Stimulated activated CD4-positive, alpha-beta T cell treated with anti-CD3 and anti-CD28 coated beads, Interleukin-4, amount 100 ng/mL, for 48 hours (primary cell): Measurements from ENCODE around the gene ZBTB17.

Source experiments
- DNase-seq, 2 donors: peaks; one replicate each; pipeline ENCODE4 v3.0.0-alpha.2; 2020; ENCODE audit warnings: low read depth in 2 of 2

Gene ZBTB17

GRCh38 chr1:15960808-15961207 is 15.1 kb downstream of the ZBTB17 start:
- DNase-seq: no peak

- DNase-seq: no peak
Measured at GRCh38 chr1:15959827-15960446, 16.0 kb downstream of the ZBTB17 start.

- no peak for DNase-seq
Measured at GRCh38 chr1:15959424-15959823, 16.5 kb downstream of the ZBTB17 start.

- DNase-seq: no peak
Measured at GRCh38 chr1:15958793-15959192, 17.1 kb downstream of the ZBTB17 start.

GRCh38 chr1:15958111-15958510 is 17.8 kb downstream of the ZBTB17 start:
- no peak for DNase-seq

- no peak for DNase-seq
Measured at GRCh38 chr1:15957221-15958095, 18.4 kb downstream of the ZBTB17 start.

- no peak for DNase-seq
Measured at GRCh38 chr1:15956150-15956549, 19.8 kb downstream of the ZBTB17 start.

GRCh38 chr1:15955552-15955951 is 20.3 kb downstream of the ZBTB17 start:
- DNase-seq: no peak

- DNase-seq: no peak
Measured at GRCh38 chr1:15954316-15954715, 21.6 kb downstream of the ZBTB17 start.

- DNase-seq: no peak
Measured at GRCh38 chr1:15953791-15954241, 22.1 kb downstream of the ZBTB17 start.

GRCh38 chr1:15953294-15953771 is 22.6 kb downstream of the ZBTB17 start:
- no peak for DNase-seq

GRCh38 chr1:15952317-15953258 is 23.3 kb downstream of the ZBTB17 start:
- DNase-seq: peak in 1 of 2 donors; percentile 42

GRCh38 chr1:15951341-15952153 is 24.4 kb downstream of the ZBTB17 start:
- peak; percentile 37 to 47 for DNase-seq

GRCh38 chr1:15950763-15951295 is 25.1 kb downstream of the ZBTB17 start:
- DNase-seq: peak; percentile 75 to 81

- DNase-seq: peak; percentile 45
Measured at GRCh38 chr1:15950302-15950701, 25.6 kb downstream of the ZBTB17 start.

GRCh38 chr1:15949453-15950245 is 26.3 kb downstream of the ZBTB17 start:
- DNase-seq: peak; percentile 75 to 86

GRCh38 chr1:15948595-15949452 is 27.1 kb downstream of the ZBTB17 start:
- DNase-seq: peak in 1 of 2 donors; percentile 58

- DNase-seq: no peak
Measured at GRCh38 chr1:15948091-15948591, 27.8 kb downstream of the ZBTB17 start.
